ENCODE data around the gene CD1C. TPM values are rescaled to one million over a fixed set of nuclear protein-coding genes. Genes with fewer than 3 reads are reported as not detected.
"Not testable (repeated sequence)": the region's sequence is repeated elsewhere in the genome, so short reads cannot be mapped to it uniquely, and the experiment has no call there.

Gene CD1C
- total RNA-seq, 1 experiment from 2014 or later = not detected

DNA sequence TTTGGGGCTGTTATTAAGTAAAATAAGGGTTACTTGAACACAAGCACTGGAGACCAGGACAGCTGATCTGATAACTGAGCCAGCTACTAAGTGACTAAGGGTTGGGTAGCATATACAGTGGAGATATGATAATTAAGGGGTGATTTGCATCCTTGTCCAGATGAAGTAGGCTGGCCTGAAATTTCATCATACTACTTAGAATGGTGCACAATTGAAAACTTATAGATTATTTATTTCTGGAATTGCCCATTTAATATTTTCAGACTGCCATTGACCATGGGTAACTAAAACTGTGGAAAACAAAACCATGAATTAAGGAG is 45.5 kb downstream of the CD1C start:
- H3K9ac ChIP-seq (ENCODE audit: low read length) = no peak overlapping the region
- no peak for DNase-seq
- ATAC-seq = no peak
- H3K27me3 ChIP-seq (ENCODE audit: low read length) = peaks cover 14% of the 10 kb centered on the region
- TF ChIP-seq EZH2 (IDR thresholded peaks at IDR 0.05; ENCODE audit: low read length, unreplicated experiment) = no peak
- TF ChIP-seq, protein P1, sequence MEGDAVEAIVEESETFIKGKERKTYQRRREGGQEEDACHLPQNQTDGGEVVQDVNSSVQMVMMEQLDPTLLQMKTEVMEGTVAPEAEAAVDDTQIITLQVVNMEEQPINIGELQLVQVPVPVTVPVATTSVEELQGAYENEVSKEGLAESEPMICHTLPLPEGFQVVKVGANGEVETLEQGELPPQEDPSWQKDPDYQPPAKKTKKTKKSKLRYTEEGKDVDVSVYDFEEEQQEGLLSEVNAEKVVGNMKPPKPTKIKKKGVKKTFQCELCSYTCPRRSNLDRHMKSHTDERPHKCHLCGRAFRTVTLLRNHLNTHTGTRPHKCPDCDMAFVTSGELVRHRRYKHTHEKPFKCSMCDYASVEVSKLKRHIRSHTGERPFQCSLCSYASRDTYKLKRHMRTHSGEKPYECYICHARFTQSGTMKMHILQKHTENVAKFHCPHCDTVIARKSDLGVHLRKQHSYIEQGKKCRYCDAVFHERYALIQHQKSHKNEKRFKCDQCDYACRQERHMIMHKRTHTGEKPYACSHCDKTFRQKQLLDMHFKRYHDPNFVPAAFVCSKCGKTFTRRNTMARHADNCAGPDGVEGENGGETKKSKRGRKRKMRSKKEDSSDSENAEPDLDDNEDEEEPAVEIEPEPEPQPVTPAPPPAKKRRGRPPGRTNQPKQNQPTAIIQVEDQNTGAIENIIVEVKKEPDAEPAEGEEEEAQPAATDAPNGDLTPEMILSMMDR (conservative IDR thresholded peaks at IDR 0.05; ENCODE audit: low read depth, low read length) = no peak
- no peak for TF ChIP-seq EZH2phosphoT487 (IDR thresholded peaks at IDR 0.05; ENCODE audit: borderline replicate concordance, low read length)
- H3K79me2 ChIP-seq (ENCODE audit: low read length) = no peaks in the 10 kb centered on the region
- H3K27ac ChIP-seq (ENCODE audit: low read length) = no peak overlapping the region
- no peaks in the 10 kb centered on the region for H4K20me1 ChIP-seq (ENCODE audit: low read length)
- no peaks in the 10 kb centered on the region for H3F3A ChIP-seq (ENCODE audit: low read length, unreplicated experiment)
- ChIA-PET CTCF (no interaction called here), POLR2A (ENCODE audit: unreplicated experiment) (no interaction called here)
- no peaks in the 10 kb centered on the region for H3K36me3 ChIP-seq (ENCODE audit: low read depth, low read length)
- H3K4me2 ChIP-seq (ENCODE audit: low read length) = no peak overlapping the region
- H3K4me1 ChIP-seq (ENCODE audit: insufficient read depth, low read length) = no peaks in the 10 kb centered on the region
- intact Hi-C loops (cut with micrococcal nuclease) = no loop called here
- no TSS peak for BruUV-seq (replicated peaks)
- no peak overlapping the region for H3K4me3 ChIP-seq (ENCODE audit: low read length)
- no peak overlapping the region for H2AFZ ChIP-seq (ENCODE audit: low read length)
- no peaks in the 10 kb centered on the region for H3K9me2 ChIP-seq (replicated peaks; ENCODE audit: low read length)
- 0 out of 2 replicates have a peak, but pooled peaks cover 4% of the 10 kb centered on the region for H3K9me3 ChIP-seq (ENCODE audit: low read length)

DNA sequence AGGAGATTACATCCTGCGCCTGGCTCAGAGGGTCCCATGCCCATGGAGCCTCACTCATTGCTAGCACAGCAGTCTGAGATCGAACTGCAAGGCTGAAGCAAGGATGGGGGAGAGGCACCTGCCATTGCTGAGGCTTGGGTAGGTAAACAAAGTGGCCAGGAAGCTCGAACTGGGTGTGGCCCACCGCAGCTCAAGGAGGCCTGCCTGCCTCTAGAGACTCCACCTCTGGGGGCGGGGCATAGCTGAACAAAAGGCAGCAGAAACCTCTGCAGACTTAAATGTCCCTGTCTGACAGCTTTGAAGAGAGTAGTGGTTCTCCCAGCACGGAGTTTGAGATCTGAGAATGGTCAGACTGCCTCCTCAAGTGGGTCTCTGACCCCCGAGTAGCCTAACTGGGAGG is 46.7 kb downstream of the CD1C start:
- H4K20me1 ChIP-seq (ENCODE audit: low read length); H3K79me2 ChIP-seq (ENCODE audit: low read length); H3F3A ChIP-seq (ENCODE audit: low read length, unreplicated experiment); H3K36me3 ChIP-seq (ENCODE audit: low read depth, low read length); ATAC-seq; H3K9me3 ChIP-seq (ENCODE audit: low read length); H3K9ac ChIP-seq (ENCODE audit: low read length); H3K4me1 ChIP-seq (ENCODE audit: insufficient read depth, low read length); H3K4me3 ChIP-seq (ENCODE audit: low read length); CTCF ChIA-PET; intact Hi-C loops (cut with micrococcal nuclease); H3K9me2 ChIP-seq (replicated peaks; ENCODE audit: low read length); H2AFZ ChIP-seq (ENCODE audit: low read length); H3K27me3 ChIP-seq (ENCODE audit: low read length); H3K27ac ChIP-seq (ENCODE audit: low read length); POLR2A ChIA-PET (ENCODE audit: unreplicated experiment); BruUV-seq (replicated peaks); H3K4me2 ChIP-seq (ENCODE audit: low read length): not testable (repeated sequence)
- DNase-seq = peak; percentile 8

Other genes with a start within 250 kb of the CD1C start
- gene CD1D, start 109.0 kb upstream of the CD1C start, total RNA-seq (2014; rRNA removed) = not detected in 2 replicates
- gene CD1A, start 35.5 kb upstream of the CD1C start, total RNA-seq (2014; rRNA removed) = not detected in 2 replicates
- not detected in 2 replicates for gene CD1B, start 41.6 kb downstream of the CD1C start, total RNA-seq (2014; rRNA removed)
- gene CD1E, start 64.0 kb downstream of the CD1C start, total RNA-seq (2014; rRNA removed) = not detected in 2 replicates
- not detected in 2 replicates for gene OR10T2, start 109.5 kb downstream of the CD1C start, total RNA-seq (2014; rRNA removed)
- not detected in 2 replicates for gene OR10K2, start 136.3 kb downstream of the CD1C start, total RNA-seq (2014; rRNA removed)
- not detected in 2 replicates for gene OR10K1, start 171.9 kb downstream of the CD1C start, total RNA-seq (2014; rRNA removed)
- gene OR10R2, start 182.3 kb downstream of the CD1C start, total RNA-seq (2014; rRNA removed) = not detected in 2 replicates

Measured in PC-3 (cell line).